Skeletal muscle tissue (tissue), 4 donors: ENCODE results near the gene RNPEP. TPM values are rescaled to one million over a fixed set of nuclear protein-coding genes. Genes with fewer than 3 reads are reported as not detected.
A peak's percentile ranks its signal among the peaks of the same experiment; 100 is the strongest.

Experiments
- H3K27ac ChIP-seq: one replicate; pipeline ENCODE4 v1.7.0; 2013; ENCODE audit warnings: mild to moderate bottlenecking, low read depth, low read length, inconsistent platforms
- H3K27me3 ChIP-seq, 3 donors: one replicate each; pipeline ENCODE4 v1.7.0; 2013; ENCODE audit warnings: low read length in 3 of 3; ENCODE audit not compliant: control insufficient read depth in 3 of 3, insufficient read depth in 3 of 3
- H3K36me3 ChIP-seq, 3 donors: one replicate each; pipeline ENCODE4 v1.7.0; 2013; ENCODE audit warnings: low read length in 3 of 3; ENCODE audit not compliant: control insufficient read depth in 3 of 3, insufficient read depth in 3 of 3
- H3K4me1 ChIP-seq, 3 donors: one replicate each; pipeline ENCODE4 v1.7.0; 2013; ENCODE audit warnings: low read length in 3 of 3, mild to moderate bottlenecking in 3 of 3; ENCODE audit not compliant: control insufficient read depth in 3 of 3, insufficient read depth in 3 of 3
- H3K4me3 ChIP-seq, 3 donors: one replicate each; pipeline ENCODE4 v1.7.0; 2013; ENCODE audit warnings: low read length in 3 of 3
- H3K9ac ChIP-seq, 3 donors: one replicate each; pipeline ENCODE4 v1.7.0; 2013; ENCODE audit warnings: low read length in 3 of 3, mild to moderate bottlenecking in 3 of 3, moderate library complexity in 2 of 3, low read depth in 1 of 3
- H3K9me3 ChIP-seq, 3 donors: one replicate each; pipeline ENCODE4 v1.7.0; 2013; ENCODE audit warnings: low read length in 3 of 3; ENCODE audit not compliant: control insufficient read depth in 3 of 3
- total RNA-seq: library from RNA; depleted of rRNA; stranded (reverse); fragments of >200 nt; gene quantifications from one replicate; pipeline ENCODE4 v1.2.3, GENCODE V29; 2014
- donor health status: Osteomylitis.

RNPEP gene
- total RNA-seq, 1 donor from 2014 or later, result 14.6 TPM

DNA sequence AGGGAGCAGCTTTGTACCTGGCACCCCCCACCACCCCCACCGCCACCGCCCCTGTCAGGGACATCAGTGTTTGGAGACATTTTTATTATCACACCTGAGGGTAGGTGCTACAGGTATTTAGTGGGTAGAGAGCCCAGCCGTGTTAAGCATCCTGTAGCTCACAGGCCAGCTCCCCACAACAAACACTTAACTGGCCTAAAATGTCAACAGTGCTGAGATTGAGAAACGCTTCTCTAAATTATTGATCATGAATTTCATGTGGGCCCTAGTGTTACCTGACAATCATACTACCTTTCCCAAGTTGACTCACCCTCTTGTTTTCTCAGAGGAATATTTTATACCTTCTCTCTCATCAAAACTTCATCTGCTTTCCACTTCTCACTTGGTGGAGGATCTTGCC lies 49.3 kb downstream of the RNPEP start:
- Histone ChIP-seq H3K9ac (no peak overlapping the region), H3K4me1 (no peaks in the 10 kb centered on the region), H3K36me3 (no peaks in the 10 kb centered on the region), H3K27ac (no peak overlapping the region), H3K4me3 (no peak overlapping the region), H3K9me3 (no peaks in the 10 kb centered on the region), H3K27me3 (no peaks in the 10 kb centered on the region)

DNA sequence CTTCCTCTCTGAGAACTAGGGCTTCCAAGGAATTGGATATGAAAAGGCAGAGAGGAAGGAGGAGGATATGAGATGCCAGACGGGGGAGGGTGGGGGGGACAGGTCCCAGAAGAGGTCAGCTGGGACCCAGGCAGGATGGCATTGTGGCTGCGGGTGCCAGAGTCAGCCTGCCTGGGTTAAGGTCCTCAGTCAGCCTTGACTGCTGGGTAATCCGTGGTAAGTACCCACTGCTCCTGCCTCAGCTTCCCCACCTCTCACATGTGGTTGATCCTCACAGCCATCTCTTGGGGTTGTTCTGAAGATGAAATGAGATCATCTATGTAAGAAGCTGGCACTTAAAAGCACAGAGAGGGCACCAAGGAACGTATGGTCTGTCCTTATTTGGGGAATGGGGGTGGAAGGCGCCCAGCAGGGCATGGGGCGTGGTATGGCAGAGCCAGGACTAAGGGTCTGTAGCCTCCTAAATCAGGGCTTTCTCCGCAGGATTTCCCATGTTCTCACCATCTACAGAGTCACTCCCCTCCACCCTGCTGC lies 51.8 kb downstream of the RNPEP start:
- Histone ChIP-seq H3K36me3 (no peaks in the 10 kb centered on the region), H3K27me3 (no peaks in the 10 kb centered on the region), H3K4me3 (no peak overlapping the region), H3K9ac (peak overlapping the region in 1 of 3 donors; percentile 16), H3K4me1 (no peaks in the 10 kb centered on the region), H3K27ac (no peak overlapping the region), H3K9me3 (no peaks in the 10 kb centered on the region)

DNA sequence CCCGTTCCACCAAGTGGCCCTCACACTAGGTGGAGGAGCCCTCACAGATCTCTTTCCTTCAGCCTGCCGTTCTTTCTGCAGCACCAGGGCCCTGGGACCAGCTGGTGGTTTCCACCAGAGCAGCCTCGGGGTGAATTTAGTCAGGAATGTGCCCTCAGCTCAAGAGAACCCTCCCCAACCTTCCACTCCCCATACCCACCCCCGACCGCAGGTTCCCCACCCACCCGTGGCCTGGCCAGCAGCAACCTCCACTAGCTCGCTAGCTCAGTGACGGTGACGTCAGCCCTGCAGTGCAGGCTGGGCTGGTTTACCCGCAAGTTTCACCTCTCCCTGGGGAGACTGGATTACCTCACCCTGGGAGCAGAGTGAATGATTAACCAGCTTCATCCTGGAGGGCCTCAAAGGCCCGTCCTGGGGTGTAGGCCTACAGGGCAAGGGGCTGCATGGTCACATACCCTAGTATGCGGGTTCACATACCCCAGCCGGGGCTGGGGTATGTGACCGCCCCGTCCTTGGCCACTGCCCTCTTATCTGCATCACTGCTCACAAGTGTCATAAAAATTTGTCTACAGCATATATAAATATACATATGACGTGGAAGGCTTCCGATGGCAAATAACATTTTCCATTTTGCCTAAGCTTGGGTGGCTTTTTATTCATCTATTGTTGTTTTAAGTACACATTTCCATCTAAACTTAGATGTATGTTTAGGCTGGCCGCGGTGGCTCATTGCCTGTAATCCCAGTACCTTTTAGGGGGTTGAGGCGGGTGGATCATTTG lies 52.4 kb downstream of the RNPEP start:
- H3K4me1 ChIP-seq, result no peaks in the 10 kb centered on the region
- H3K9me3 ChIP-seq, result no peaks in the 10 kb centered on the region
- no peaks in the 10 kb centered on the region for H3K36me3 ChIP-seq
- no peak overlapping the region for H3K27ac ChIP-seq
- peak overlapping the region in 1 of 3 donors; percentile 16 for H3K9ac ChIP-seq
- H3K4me3 ChIP-seq, result no peak overlapping the region
- H3K27me3 ChIP-seq, result no peaks in the 10 kb centered on the region

DNA sequence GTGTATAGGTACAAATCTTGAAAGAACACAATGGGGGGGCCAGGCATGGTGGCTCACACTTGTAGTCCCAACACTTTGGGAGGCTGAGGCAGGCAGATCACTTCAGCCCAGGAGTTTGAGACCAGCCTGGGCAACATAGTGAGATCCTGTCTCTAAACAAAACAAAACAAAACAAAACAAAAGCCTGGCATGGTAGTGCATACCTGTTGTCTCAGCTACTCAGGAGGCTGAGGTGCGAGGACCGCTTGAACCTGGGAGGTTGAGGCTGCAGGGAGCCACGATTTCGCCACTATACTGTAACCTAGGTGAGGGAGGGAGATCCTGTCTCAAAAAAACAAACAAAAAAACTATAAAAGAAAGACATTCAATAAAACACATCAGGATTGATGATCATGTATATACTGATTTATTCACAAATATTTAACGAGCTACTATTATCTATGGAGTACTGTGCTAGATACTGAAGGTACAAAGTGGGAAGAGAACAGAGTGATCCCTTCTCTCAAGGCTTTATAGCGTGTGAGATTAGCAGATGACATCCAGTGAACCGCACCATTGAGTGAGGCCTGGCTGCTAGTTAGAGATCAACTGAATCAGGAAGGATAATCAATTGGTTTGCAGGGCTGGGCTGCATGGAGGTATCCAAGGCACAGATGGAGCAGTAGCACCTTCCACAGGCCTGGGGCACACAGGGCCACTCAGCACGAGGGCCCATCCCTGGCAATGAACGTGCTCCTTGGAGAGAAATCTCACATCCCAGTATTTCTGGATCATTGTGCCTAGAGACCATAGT lies 54.3 kb downstream of the RNPEP start:
- H3K9ac ChIP-seq, result no peak overlapping the region
- H3K27ac ChIP-seq, result no peak overlapping the region
- H3K4me1 ChIP-seq, result no peaks in the 10 kb centered on the region
- H3K27me3 ChIP-seq, result no peaks in the 10 kb centered on the region
- H3K9me3 ChIP-seq, result no peaks in the 10 kb centered on the region
- no peak overlapping the region for H3K4me3 ChIP-seq
- no peaks in the 10 kb centered on the region for H3K36me3 ChIP-seq

DNA sequence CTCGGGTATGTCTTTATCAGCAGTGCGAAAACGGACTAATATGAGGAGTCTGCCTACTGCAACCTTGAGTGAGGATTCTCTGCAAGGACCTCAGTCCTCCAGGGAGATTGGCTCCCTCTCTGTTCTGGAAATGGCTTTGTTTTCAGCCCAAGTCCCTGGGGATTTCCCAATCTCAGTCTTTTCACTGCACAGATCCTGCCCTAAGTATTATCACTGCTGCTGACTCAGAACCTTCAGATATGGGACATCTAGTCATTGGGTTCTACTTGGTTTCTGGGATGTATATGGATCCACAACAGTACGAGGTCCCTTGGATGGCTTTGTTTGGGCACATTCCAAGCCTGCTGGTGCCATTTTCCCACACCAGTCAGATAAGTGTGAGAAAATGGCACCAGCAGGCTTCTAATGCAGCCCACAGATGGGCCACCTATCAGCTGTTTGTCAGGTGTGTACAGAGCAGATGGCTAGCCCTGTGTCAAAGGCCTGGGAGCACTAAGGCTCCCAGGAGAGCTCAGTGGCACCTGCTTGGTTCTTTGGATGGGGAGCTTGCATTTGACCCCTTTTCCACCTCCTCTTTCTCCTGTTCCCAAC lies 55.4 kb downstream of the RNPEP start:
- Histone ChIP-seq H3K9ac (no peak overlapping the region), H3K9me3 (no peaks in the 10 kb centered on the region), H3K36me3 (no peaks in the 10 kb centered on the region), H3K27ac (no peak overlapping the region), H3K4me1 (no peaks in the 10 kb centered on the region), H3K27me3 (no peaks in the 10 kb centered on the region), H3K4me3 (no peak overlapping the region)

DNA sequence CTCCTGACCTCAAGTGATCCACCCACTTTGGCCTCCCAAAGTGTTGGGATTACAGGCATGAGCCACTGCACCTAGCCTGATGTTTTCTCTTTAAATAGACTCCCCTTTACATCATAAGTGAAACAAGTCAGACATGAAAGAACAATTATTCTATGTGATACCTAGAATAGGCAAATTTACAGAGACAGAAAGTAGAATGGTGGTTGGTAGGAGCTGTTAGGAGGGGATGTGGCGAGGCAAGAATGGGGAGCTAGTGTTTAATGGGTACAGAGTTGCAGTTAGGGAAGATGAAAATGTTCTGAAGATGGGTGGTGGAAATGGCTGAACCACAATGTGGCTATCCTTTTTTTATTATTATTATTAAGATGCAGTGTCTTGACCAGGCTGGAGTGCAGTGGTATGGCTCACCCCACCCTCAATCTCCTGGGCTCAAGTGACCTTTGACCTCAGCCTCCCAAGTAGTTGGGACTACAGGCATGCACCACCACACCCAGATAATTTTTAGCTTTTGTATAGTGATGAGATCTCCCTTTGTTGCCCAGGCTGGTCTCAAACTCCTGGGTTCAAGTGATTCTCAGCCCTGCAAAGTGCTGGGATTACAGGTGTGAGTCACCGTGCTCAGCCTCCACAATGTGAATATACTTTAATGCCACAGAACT lies 56.4 kb downstream of the RNPEP start:
- Histone ChIP-seq H3K9ac (no peak overlapping the region), H3K4me1 (no peaks in the 10 kb centered on the region), H3K27ac (no peak overlapping the region), H3K27me3 (no peaks in the 10 kb centered on the region), H3K36me3 (no peaks in the 10 kb centered on the region), H3K9me3 (no peaks in the 10 kb centered on the region), H3K4me3 (no peak overlapping the region)

DNA sequence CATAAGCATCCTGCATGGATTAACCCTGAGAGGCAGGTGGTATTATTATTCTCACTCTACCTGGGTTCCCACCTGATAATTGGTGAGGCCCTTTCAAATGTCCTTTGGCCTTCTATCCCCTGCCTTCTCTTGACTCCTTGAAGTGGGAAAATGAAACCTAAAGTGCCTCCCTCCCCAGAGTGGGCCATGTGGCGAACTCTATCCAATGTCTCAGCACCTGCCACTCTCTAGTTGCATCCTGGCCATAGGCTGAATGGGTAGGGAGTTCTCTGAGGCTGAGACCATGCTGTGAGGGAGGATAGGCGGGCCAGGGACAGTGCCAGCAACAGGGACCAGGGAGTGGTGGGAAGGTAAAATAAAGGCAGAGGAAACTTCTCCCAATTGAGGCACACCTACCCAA lies 63.3 kb downstream of the RNPEP start:
- H3K9me3 ChIP-seq, result no peaks in the 10 kb centered on the region
- no peak overlapping the region for H3K4me3 ChIP-seq
- no peak overlapping the region for H3K9ac ChIP-seq
- H3K4me1 ChIP-seq, result no peaks in the 10 kb centered on the region
- peaks cover 0 to 9% (median 0%) of the 10 kb centered on the region in 3 donors for H3K27me3 ChIP-seq
- no peaks in the 10 kb centered on the region for H3K36me3 ChIP-seq
- no peak overlapping the region for H3K27ac ChIP-seq

DNA sequence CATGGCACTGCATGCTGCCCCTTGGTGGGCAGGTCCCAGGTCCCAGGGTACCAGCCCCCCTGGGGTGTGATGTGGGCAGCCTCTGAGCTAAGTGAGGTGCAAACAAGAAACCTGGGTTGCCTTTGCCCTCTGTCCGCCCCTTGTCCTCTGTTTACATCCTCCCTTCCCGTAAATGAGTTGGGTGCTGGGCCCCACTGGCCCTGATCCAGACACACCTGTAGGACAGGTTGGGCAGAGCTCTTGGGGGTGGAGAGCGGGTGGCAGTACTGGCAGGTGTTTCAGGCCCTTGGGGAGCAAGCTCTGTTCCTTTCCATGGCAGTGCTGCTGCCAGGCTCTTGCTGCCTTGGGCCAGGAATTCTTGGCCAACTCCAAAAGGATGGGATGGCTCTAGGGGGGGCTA lies 63.8 kb downstream of the RNPEP start:
- no peaks in the 10 kb centered on the region for H3K9me3 ChIP-seq
- H3K27ac ChIP-seq, result no peak overlapping the region

DNA sequence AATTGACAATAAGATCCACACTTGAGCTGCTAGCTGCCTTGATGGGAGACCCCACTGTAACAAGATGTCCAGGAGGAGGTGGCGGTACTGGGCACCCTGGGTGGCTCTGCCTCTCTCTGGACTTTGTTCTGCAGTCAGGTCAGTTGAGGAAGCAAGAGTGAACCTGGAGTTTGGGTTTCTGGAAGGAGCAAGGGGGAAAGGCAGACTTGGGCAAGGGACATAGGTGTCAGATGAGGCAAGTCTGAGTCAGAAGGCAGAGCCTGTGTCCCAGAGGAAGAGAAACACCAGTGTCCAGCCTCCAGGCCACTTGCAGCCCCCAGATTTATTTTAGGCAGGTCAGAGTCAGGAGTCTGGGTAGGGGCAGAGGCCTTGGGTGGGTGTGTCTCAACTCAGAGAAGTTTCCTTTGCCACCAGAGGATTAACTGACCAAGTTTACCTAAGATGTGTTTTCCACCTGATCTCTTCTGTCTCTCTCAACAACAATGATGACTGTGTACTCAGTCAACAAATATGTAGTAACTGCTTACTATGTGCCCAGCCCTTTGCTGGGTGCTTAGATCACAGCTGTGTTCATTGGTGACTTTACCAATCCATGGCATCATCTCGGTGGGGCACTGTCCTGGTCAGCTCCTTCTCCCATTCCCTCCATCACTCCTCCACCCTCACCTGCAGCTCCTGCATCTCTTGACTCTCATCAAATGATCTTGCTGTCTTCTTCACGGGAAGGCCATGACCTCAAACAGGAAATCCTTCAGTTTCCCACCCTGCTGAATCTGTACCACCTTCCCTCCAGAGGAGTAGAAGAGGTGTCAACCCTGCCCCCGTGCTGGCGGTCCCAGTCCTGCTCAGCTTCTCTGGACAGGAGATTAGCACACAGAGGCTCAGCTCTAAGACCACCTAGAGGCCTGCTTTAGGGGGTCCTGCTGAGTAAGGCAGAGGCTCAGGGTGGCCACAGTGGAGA lies 64.6 kb downstream of the RNPEP start:
- Histone ChIP-seq H3K4me1 (no peaks in the 10 kb centered on the region), H3K9me3 (no peaks in the 10 kb centered on the region), H3K4me3 (no peak overlapping the region), H3K27ac (no peak overlapping the region), H3K36me3 (no peaks in the 10 kb centered on the region), H3K9ac (no peak overlapping the region), H3K27me3 (peaks cover 0 to 9% (median 0%) of the 10 kb centered on the region in 3 donors)

More for the DNA sequence above, 63.8 kb downstream of the RNPEP start:
- Histone ChIP-seq H3K27me3 (peaks cover 0 to 9% (median 0%) of the 10 kb centered on the region in 3 donors), H3K36me3 (no peaks in the 10 kb centered on the region), H3K9ac (no peak overlapping the region), H3K4me1 (no peaks in the 10 kb centered on the region), H3K4me3 (no peak overlapping the region)
